GM06990 (cell line): Measurements from ENCODE around the gene LPIN1.
"Not testable (repeated sequence)": the region's sequence is repeated elsewhere in the genome, so short reads cannot be mapped to it uniquely, and the experiment has no call there.

Experiments
- DNase-seq: peaks from one replicate; pipeline ENCODE4 v3.0.0-alpha.2; 2011; ENCODE audit not compliant: insufficient read length; ENCODE audit errors: extremely low read depth
- H3K27me3 ChIP-seq: replicated peaks from 2 replicates; pipeline ENCODE4 v1.6.0; 2011; ENCODE audit warnings: low read length; ENCODE audit not compliant: control insufficient read depth, insufficient read depth
- H3K36me3 ChIP-seq: 2 replicates; pipeline ENCODE4 v1.5.1; 2011; ENCODE audit warnings: low read length; ENCODE audit not compliant: control insufficient read depth, insufficient read depth
- H3K4me3 ChIP-seq: replicated peaks from 2 replicates; pipeline ENCODE4 v1.5.1; 2011; ENCODE audit warnings: low read depth, mild to moderate bottlenecking, control low read depth, low read length
- TF ChIP-seq, protein P1 (sequence below): IDR thresholded peaks from 2 replicates; pipeline ENCODE4 v1.5.1; 2011; ENCODE audit warnings: low read length, control low read depth, mild to moderate bottlenecking, inconsistent platforms; ENCODE audit not compliant: insufficient read depth, poor library complexity, severe bottlenecking

Gene LPIN1

DNA sequence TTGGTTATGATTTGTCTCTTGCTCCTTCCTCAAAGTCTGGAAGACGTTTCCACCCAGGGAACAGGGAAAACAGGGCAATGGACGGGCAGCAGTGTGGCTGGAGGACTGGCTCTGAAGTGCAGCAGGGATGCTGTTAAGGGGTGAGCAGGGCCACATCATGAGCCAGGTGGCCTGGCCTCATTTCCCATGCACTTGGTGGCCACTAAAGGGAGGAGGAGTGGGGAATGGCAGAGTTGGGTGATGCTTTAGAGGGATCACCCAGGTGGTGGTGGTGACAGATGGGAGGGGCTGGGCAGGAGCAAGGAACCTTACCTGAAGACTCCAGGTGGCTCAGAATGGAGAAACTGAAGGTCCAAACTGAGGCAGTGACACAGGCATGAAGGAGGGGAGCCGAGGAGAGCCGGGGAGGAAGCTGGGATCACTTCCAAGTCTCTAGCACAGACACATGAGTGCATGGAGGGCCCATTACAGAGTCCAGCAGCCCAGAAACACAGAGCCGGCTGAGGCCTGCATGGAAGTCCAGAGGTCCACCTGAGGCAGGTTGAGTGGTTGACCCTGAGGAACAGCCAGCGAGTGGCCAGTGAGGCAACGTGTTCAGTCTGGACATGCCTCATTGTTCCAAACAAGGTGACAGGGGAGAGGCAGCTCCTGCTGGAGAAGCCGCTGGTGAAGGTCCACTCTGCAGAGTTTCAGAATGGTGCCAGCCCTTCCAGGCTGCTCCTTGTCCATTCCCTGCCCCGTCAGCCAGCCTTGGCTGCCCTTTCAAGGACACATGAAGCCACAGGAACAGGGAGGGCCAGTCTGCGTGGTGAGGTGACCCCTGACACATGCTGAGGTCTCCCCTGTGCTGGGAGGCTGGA is 91.7 kb downstream of the LPIN1 start:
- TF ChIP-seq, protein P1, sequence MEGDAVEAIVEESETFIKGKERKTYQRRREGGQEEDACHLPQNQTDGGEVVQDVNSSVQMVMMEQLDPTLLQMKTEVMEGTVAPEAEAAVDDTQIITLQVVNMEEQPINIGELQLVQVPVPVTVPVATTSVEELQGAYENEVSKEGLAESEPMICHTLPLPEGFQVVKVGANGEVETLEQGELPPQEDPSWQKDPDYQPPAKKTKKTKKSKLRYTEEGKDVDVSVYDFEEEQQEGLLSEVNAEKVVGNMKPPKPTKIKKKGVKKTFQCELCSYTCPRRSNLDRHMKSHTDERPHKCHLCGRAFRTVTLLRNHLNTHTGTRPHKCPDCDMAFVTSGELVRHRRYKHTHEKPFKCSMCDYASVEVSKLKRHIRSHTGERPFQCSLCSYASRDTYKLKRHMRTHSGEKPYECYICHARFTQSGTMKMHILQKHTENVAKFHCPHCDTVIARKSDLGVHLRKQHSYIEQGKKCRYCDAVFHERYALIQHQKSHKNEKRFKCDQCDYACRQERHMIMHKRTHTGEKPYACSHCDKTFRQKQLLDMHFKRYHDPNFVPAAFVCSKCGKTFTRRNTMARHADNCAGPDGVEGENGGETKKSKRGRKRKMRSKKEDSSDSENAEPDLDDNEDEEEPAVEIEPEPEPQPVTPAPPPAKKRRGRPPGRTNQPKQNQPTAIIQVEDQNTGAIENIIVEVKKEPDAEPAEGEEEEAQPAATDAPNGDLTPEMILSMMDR: no peak
- DNase-seq: no peak
- H3K4me3 ChIP-seq: no peak overlapping the region
- no peaks in the 10 kb centered on the region; the same call in 1 of the 2 replicates for H3K27me3 ChIP-seq
- no peaks in the 10 kb centered on the region for H3K36me3 ChIP-seq

- no peak overlapping the region for H3K4me3 ChIP-seq
- no peaks in the 10 kb centered on the region; the same call in 1 of the 2 replicates for H3K27me3 ChIP-seq
- H3K36me3 ChIP-seq: no peaks in the 10 kb centered on the region
- DNase-seq: no peak
- TF ChIP-seq, protein P1: no peak
These were observed 93.5 kb downstream of the LPIN1 start for GRCh38 chr2:11839916-11840315.

- no peak overlapping the region for H3K4me3 ChIP-seq
- no peaks in the 10 kb centered on the region; the same call in 1 of the 2 replicates for H3K27me3 ChIP-seq
- no peaks in the 10 kb centered on the region for H3K36me3 ChIP-seq
- no peak for DNase-seq
- TF ChIP-seq, protein P1: no peak
These were observed 95.9 kb downstream of the LPIN1 start for GRCh38 chr2:11842336-11842735.

DNA sequence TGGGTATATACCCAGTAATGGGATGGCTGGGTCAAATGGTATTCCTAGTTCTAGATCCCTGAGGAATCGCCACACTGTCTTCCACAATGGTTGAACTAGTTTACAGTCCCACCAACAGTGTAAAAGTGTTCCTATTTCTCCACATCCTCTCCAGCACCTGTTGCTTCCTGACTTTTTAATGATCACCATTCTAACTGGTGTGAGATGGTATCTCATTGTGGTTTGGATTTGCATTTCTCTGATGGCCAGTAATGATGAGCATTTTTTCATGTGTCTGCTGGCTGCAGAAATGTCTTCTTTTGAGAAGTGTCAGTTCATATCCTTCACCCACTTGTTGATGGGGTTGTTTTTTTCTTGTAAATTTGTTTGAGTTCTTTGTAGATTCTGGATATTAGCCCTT is 98.4 kb downstream of the LPIN1 start:
- not testable (repeated sequence) for H3K4me3 ChIP-seq, H3K36me3 ChIP-seq, H3K27me3 ChIP-seq, DNase-seq

DNA sequence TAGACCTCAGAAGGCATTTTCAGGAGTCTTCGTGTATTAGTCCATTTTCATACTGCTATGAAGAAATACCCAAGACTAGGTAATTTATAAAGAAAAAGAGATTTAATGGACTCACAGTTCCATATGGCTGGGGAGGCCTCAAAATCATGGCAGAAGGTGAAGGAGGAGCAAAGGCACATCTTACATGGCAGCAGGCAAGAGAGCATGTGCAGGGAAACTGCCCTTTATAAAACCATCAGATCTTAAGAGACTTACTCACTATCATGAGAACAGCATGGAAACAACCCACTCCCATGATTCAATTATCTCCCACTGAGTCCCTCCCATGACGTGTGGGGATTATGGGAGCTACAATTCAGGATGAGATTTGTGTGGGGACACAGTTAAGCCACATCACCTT is 101.5 kb downstream of the LPIN1 start:
- H3K4me3 ChIP-seq, DNase-seq, H3K27me3 ChIP-seq, H3K36me3 ChIP-seq: not testable (repeated sequence)

DNA sequence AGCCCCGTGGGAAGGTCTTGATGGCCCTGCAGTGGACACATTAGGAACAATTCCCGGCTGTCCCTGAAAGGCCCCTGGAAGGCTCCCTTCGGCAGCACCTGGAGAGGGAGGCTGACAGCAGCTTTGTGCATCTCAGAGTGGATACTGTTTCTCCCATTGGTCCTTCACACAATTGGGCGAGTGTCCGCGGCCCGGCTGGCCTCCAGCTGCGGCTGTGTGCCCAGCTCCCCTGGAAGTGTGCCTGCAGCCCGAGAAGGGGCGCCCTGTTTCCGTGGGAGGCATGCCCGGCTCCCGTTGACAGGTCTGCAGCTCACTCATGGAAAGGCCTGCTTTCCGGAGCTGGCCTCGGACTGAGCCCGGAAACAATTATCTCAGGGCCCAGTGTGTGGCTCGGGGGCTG is 103.7 kb downstream of the LPIN1 start:
- no peaks in the 10 kb centered on the region for H3K36me3 ChIP-seq
- H3K4me3 ChIP-seq: no peak overlapping the region
- no peaks in the 10 kb centered on the region for H3K27me3 ChIP-seq
- no peak for DNase-seq
- TF ChIP-seq, protein P1: no peak
